K562 (cell line): ENCODE data around the gene PPP2R1B.

ENCODE experiments used
- EZH2 ChIP-seq: IDR thresholded peaks from 2 replicates; pipeline ENCODE4 v1.6.1; 2012; ENCODE audit warnings: low read depth, mild to moderate bottlenecking, inconsistent platforms, low read length, borderline replicate concordance
- MYC ChIP-seq, 2 experiments: fragments of 250-450 bp in 1 of 2; sonication (Bioruptor Pico) in 1 of 2; IDR thresholded peaks; 2 replicates each; pipeline versions ENCODE4 v1.5.1 to v1.6.1; 2012 to 2021; ENCODE audit warnings: low read depth in 2 of 2, borderline replicate concordance in 1 of 2, improper control_type of control experiment in 1 of 2, low read length in 1 of 2, mild to moderate bottlenecking in 1 of 2, moderate library complexity in 1 of 2
- TEAD2 ChIP-seq: fragments of 450-650 bp; IDR thresholded peaks from 2 replicates; pipeline ENCODE4 v1.6.1; 2016; ENCODE audit warnings: missing genetic modification characterization, control low read depth, missing compliant biosample characterization
- TOE1 ChIP-seq, 2 experiments: fragments of 450-650 bp in 1 of 2; sonication (generic) in 1 of 2; formaldehyde crosslinking in 1 of 2; IDR thresholded peaks; 2 replicates each; pipeline versions ENCODE4 v1.7.1 to v1.8.0; 2016 to 2022; ENCODE audit warnings: borderline replicate concordance in 2 of 2, mild to moderate bottlenecking in 2 of 2, antibody characterized with exemption in 1 of 2, inconsistent platforms in 1 of 2, low read depth in 1 of 2, missing genetic modification reagents in 1 of 2, moderate library complexity in 1 of 2

DNA sequence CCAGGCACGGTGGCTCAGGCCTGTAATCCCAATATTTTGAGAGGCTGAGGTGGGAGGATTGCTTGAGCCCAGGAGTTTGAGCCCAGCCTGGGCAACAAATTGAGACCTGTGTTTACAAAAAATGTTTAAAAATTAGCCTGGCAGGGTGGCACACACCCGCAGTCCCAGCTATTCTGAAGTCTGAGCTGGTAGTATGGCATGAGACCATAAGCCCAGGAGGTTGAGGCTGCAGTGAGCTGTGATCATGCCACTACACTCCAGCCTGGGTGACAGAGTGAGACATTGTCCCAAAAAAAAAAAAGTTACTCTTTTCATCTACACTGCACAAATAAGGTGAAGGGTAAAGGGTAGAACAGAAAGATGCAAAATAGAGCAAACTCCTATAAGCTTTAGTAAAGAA lies 22.3 kb upstream of the PPP2R1B start:
- TF ChIP-seq TOE1 (IDR thresholded peaks at IDR 0.05; ENCODE audit: borderline replicate concordance) (no peak), TOE1 (CRISPR knock-in tag; IDR thresholded peaks at IDR 0.05; ENCODE audit: borderline replicate concordance, low read depth) (no peak), EZH2 (no peak), TEAD2 (tag) (no peak), MYC (IDR thresholded peaks at IDR 0.05; ENCODE audit: low read depth, low read length) (no peak), MYC (CRISPR knock-in tag; IDR thresholded peaks at IDR 0.05; ENCODE audit: borderline replicate concordance, low read depth) (no peak)
